Measurements from ENCODE around the gene GPR153.

The GPR153 gene

GRCh38 chr1:6258675-6259074 is 2.2 kb downstream of the GPR153 start:
- ATAC-seq (replicated peaks) (no peak), DNase-seq (no peak)
- H3K27me3 Mint-ChIP-seq = peaks cover 0 to 20% of the 10 kb centered on the region in 2 donors
- H3K27ac Mint-ChIP-seq = no peak overlapping the region
- H3K4me3 Mint-ChIP-seq = no peak overlapping the region
- peaks cover 10% of the 10 kb centered on the region for H3K36me3 Mint-ChIP-seq (ENCODE audit: insufficient read depth)
- H3K4me1 Mint-ChIP-seq (ENCODE audit: low read depth in 2 of 2) = peaks cover 0 to 5% of the 10 kb centered on the region in 2 donors
- no peaks in the 10 kb centered on the region for H3K9me3 Mint-ChIP-seq

GRCh38 chr1:6257541-6258069 is 3.3 kb downstream of the GPR153 start:
- peak overlapping the region in 1 of 2 donors; percentile 41 for H3K27ac Mint-ChIP-seq
- DNase-seq = no peak
- no peak overlapping the region for H3K4me3 Mint-ChIP-seq
- H3K36me3 Mint-ChIP-seq (ENCODE audit: insufficient read depth) = peaks cover 10% of the 10 kb centered on the region
- H3K27me3 Mint-ChIP-seq = peaks cover 0 to 20% of the 10 kb centered on the region in 2 donors
- peaks cover 0 to 3% of the 10 kb centered on the region in 2 donors for H3K4me1 Mint-ChIP-seq (ENCODE audit: low read depth in 2 of 2)
- no peaks in the 10 kb centered on the region for H3K9me3 Mint-ChIP-seq
- ATAC-seq (replicated peaks) = no peak

- peaks cover 0 to 20% of the 10 kb centered on the region in 2 donors for H3K27me3 Mint-ChIP-seq
- no peak overlapping the region for H3K27ac Mint-ChIP-seq
- no peaks in the 10 kb centered on the region for H3K9me3 Mint-ChIP-seq
- ATAC-seq (replicated peaks) (no peak), DNase-seq (no peak)
- H3K4me3 Mint-ChIP-seq = no peak overlapping the region
- peaks cover 0 to 3% of the 10 kb centered on the region in 2 donors for H3K4me1 Mint-ChIP-seq (ENCODE audit: low read depth in 2 of 2)
- peaks cover 9% of the 10 kb centered on the region for H3K36me3 Mint-ChIP-seq (ENCODE audit: insufficient read depth)
Observed at GRCh38 chr1:6256645-6257044, 4.3 kb downstream of the GPR153 start.

GRCh38 chr1:6254691-6255090 is 6.2 kb downstream of the GPR153 start:
- Mint-ChIP-seq H3K27me3 (peaks cover 16 to 35% of the 10 kb centered on the region in 2 donors), H3K4me1 (ENCODE audit: low read depth in 2 of 2) (peaks cover 0 to under 1% of the 10 kb centered on the region in 2 donors), H3K9me3 (no peaks in the 10 kb centered on the region), H3K27ac (no peak overlapping the region), H3K4me3 (no peak overlapping the region), H3K36me3 (ENCODE audit: insufficient read depth) (peaks cover 9% of the 10 kb centered on the region)
- no peak for ATAC-seq (replicated peaks)
- no peak for DNase-seq

- Mint-ChIP-seq H3K27ac (no peak overlapping the region), H3K4me1 (ENCODE audit: low read depth in 2 of 2) (no peaks in the 10 kb centered on the region), H3K36me3 (ENCODE audit: insufficient read depth) (peaks cover 3% of the 10 kb centered on the region), H3K4me3 (no peak overlapping the region), H3K9me3 (no peaks in the 10 kb centered on the region), H3K27me3 (peaks cover 18 to 42% of the 10 kb centered on the region in 2 donors)
- DNase-seq = no peak
- no peak for ATAC-seq (replicated peaks)
Observed at GRCh38 chr1:6253380-6253779, 7.5 kb downstream of the GPR153 start.

GRCh38 chr1:6252374-6252710 is 8.6 kb downstream of the GPR153 start:
- no peaks in the 10 kb centered on the region for H3K9me3 Mint-ChIP-seq

GRCh38 chr1:6251681-6252373 is 9.1 kb downstream of the GPR153 start:
- Mint-ChIP-seq H3K9me3 (no peaks in the 10 kb centered on the region), H3K36me3 (ENCODE audit: insufficient read depth) (peaks cover 3% of the 10 kb centered on the region), H3K27me3 (peaks cover 30 to 50% of the 10 kb centered on the region in 2 donors), H3K4me1 (ENCODE audit: low read depth in 2 of 2) (peaks cover 3% of the 10 kb centered on the region in 2 donors), H3K27ac (no peak overlapping the region), H3K4me3 (no peak overlapping the region)
- ATAC-seq (replicated peaks) (no peak), DNase-seq (no peak)

More at GRCh38 chr1:6252374-6252710, 8.6 kb downstream of the GPR153 start:
- no peak overlapping the region for H3K27ac Mint-ChIP-seq
- H3K4me3 Mint-ChIP-seq = no peak overlapping the region
- peaks cover 3% of the 10 kb centered on the region for H3K36me3 Mint-ChIP-seq (ENCODE audit: insufficient read depth)
- ATAC-seq (replicated peaks) = no peak
- peaks cover 25 to 49% of the 10 kb centered on the region in 2 donors for H3K27me3 Mint-ChIP-seq
- DNase-seq = no peak
- H3K4me1 Mint-ChIP-seq (ENCODE audit: low read depth in 2 of 2) = no peaks in the 10 kb centered on the region

- Mint-ChIP-seq H3K27ac (no peak overlapping the region), H3K27me3 (peaks cover 36 to 56% of the 10 kb centered on the region in 2 donors), H3K4me1 (ENCODE audit: low read depth in 2 of 2) (peaks cover 7 to 8% of the 10 kb centered on the region in 2 donors), H3K9me3 (no peaks in the 10 kb centered on the region), H3K36me3 (ENCODE audit: insufficient read depth) (peaks cover 8% of the 10 kb centered on the region), H3K4me3 (no peak overlapping the region)
- ATAC-seq (replicated peaks) (no peak), DNase-seq (no peak)
Observed at GRCh38 chr1:6251233-6251632, 9.7 kb downstream of the GPR153 start.

- H3K4me3 Mint-ChIP-seq = no peak overlapping the region
- no peak for ATAC-seq (replicated peaks)
- H3K4me1 Mint-ChIP-seq (ENCODE audit: low read depth in 2 of 2) = peaks cover 7 to 11% of the 10 kb centered on the region in 2 donors
- H3K9me3 Mint-ChIP-seq = no peaks in the 10 kb centered on the region
- no peak overlapping the region for H3K27ac Mint-ChIP-seq
- peaks cover 36 to 58% of the 10 kb centered on the region in 2 donors for H3K27me3 Mint-ChIP-seq
- DNase-seq = no peak
- peaks cover 10% of the 10 kb centered on the region for H3K36me3 Mint-ChIP-seq (ENCODE audit: insufficient read depth)
Observed at GRCh38 chr1:6249739-6250689, 10.9 kb downstream of the GPR153 start.

GRCh38 chr1:6248932-6249738 is 11.8 kb downstream of the GPR153 start:
- H3K4me3 Mint-ChIP-seq = peak overlapping the region in 1 of 2 donors; percentile 34
- no peaks in the 10 kb centered on the region for H3K9me3 Mint-ChIP-seq
- DNase-seq (no peak), ATAC-seq (replicated peaks) (no peak)
- peaks cover 10% of the 10 kb centered on the region for H3K36me3 Mint-ChIP-seq (ENCODE audit: insufficient read depth)
- peaks cover 7 to 11% of the 10 kb centered on the region in 2 donors for H3K4me1 Mint-ChIP-seq (ENCODE audit: low read depth in 2 of 2)
- H3K27me3 Mint-ChIP-seq = peaks cover 36 to 66% of the 10 kb centered on the region in 2 donors
- no peak overlapping the region for H3K27ac Mint-ChIP-seq

- Mint-ChIP-seq H3K4me3 (peak overlapping the region in 1 of 2 donors; percentile 34), H3K36me3 (ENCODE audit: insufficient read depth) (peaks cover 14% of the 10 kb centered on the region), H3K27me3 (peaks cover 45 to 75% of the 10 kb centered on the region in 2 donors), H3K4me1 (ENCODE audit: low read depth in 2 of 2) (peaks cover 7 to 11% of the 10 kb centered on the region in 2 donors), H3K9me3 (no peaks in the 10 kb centered on the region), H3K27ac (no peak overlapping the region)
- ATAC-seq (replicated peaks) (no peak), DNase-seq (no peak)
Observed at GRCh38 chr1:6248161-6248776, 12.6 kb downstream of the GPR153 start.

GRCh38 chr1:6247651-6248050 is 13.2 kb downstream of the GPR153 start:
- peaks cover 17% of the 10 kb centered on the region for H3K36me3 Mint-ChIP-seq (ENCODE audit: insufficient read depth)
- no peak overlapping the region for H3K27ac Mint-ChIP-seq
- no peaks in the 10 kb centered on the region for H3K9me3 Mint-ChIP-seq
- H3K4me1 Mint-ChIP-seq (ENCODE audit: low read depth in 2 of 2) = peaks cover 7 to 11% of the 10 kb centered on the region in 2 donors
- ATAC-seq (replicated peaks) (no peak), DNase-seq (no peak)
- no peak overlapping the region for H3K4me3 Mint-ChIP-seq
- peaks cover 47 to 79% of the 10 kb centered on the region in 2 donors for H3K27me3 Mint-ChIP-seq

Measured in effector memory CD8-positive, alpha-beta T cell (primary cell).